Measurements from ENCODE around the gene COX20. TPM values are rescaled to one million over a fixed set of nuclear protein-coding genes. Genes with fewer than 3 reads are reported as not detected.

The COX20 gene
- total and polyA plus RNA-seq, 3 donors from 2014 or later, result 41.6 to 60.6 (median 52.3) TPM

DNA sequence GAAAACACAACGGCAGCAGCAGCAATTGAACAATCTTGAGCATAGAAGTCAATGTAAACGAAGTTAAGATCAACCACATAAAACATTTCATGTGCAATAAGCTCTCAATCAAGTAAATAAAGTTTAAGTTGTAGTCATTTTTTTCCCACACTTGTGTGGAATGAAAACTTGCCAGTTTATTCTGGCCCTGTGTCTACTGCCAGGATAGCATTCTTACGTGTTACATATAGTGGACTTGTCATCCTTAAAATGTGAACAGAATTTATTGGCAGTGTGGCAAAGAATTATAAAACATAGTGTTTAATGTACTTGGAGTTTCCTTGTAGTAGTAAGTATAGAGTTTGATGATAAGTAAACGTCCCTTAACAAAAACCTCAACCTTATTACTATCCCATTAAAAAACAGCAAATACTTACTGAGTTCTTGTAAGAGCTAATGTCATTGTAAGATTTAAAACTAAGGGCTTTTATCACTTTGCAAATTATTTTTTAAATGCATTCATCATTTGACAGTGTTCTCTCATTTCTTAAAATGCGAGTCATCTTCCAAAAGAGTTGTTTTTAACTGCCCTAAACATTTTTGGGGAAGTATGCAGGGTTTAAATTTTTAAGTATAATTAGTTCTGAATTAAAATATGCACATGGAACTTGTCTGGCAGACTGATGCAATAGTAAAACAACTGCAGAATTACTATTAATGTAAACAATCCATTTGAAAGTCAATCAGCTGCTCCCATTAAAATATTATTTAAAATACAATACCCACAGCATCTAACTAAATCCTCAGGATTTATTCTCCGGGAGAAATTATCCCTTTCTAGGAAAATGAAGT, 7.9 kb downstream of the COX20 start:
- no peaks in the 10 kb centered on the region for H3K9me3 ChIP-seq
- H3K4me3 ChIP-seq, result no peak overlapping the region
- H3K27me3 ChIP-seq, result no peaks in the 10 kb centered on the region
- TF ChIP-seq, protein P1, sequence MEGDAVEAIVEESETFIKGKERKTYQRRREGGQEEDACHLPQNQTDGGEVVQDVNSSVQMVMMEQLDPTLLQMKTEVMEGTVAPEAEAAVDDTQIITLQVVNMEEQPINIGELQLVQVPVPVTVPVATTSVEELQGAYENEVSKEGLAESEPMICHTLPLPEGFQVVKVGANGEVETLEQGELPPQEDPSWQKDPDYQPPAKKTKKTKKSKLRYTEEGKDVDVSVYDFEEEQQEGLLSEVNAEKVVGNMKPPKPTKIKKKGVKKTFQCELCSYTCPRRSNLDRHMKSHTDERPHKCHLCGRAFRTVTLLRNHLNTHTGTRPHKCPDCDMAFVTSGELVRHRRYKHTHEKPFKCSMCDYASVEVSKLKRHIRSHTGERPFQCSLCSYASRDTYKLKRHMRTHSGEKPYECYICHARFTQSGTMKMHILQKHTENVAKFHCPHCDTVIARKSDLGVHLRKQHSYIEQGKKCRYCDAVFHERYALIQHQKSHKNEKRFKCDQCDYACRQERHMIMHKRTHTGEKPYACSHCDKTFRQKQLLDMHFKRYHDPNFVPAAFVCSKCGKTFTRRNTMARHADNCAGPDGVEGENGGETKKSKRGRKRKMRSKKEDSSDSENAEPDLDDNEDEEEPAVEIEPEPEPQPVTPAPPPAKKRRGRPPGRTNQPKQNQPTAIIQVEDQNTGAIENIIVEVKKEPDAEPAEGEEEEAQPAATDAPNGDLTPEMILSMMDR (IDR thresholded peaks at IDR 0.05), result no peak
- H3K4me1 ChIP-seq, result no peaks in the 10 kb centered on the region
- WGBS, 2 donors, result 83 to 85% methylated on average over 6 of the region's 6 CpGs
- H3K36me3 ChIP-seq (ENCODE audit: low read depth, missing control alignments), result no peaks in the 10 kb centered on the region
- intact Hi-C loops (cut with DNase I; ENCODE audit: low total_unique reads), result no loop called here
- H3K27ac ChIP-seq, result no peak overlapping the region
- no peak for DNase-seq

DNA sequence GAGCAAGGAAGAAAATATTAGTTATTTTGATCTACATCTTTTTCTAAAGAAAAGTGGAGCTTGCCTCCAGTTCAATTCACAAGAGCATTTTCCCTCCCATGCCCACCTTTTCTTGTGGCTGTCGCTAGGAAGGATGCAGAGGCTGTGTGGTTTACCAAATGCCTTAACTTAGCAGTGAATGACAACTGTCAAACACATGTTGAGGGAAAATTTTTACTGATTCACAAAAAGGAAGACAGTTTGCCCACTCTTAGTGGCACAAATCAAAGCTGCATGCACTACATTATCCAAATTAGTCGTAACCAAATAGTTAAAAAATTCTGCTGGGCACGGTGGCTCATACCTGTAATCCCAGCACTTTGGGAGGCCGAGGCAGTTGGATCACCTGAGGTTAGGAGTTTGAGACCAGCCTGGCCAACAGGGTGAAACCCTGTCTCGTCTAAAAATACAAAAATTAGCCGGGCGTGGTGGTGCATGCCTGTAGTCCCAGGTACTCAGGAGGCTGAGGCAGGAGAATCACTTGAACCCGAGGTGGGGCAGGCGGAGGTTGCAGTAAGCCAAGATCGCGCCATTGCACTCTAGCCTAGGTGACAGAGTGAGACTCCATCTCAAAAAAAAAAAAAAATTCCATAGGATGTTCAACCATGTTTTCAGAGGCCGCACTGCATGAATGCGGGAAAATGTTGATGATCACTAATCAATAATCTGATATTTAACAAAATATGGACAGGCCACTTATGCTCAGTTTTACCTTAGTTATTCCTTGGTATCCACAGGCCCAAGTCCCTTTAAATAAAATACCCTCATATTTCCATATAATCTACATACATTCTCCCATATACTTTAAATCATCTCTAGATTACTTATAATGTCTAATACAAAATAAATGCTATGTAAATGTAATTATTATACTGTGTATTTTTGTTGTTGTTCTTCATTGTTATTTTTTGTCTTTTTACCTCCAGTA, 9.0 kb downstream of the COX20 start:
- Histone ChIP-seq H3K27ac (no peak overlapping the region), H3K36me3 (ENCODE audit: low read depth, missing control alignments) (no peaks in the 10 kb centered on the region)

DNA sequence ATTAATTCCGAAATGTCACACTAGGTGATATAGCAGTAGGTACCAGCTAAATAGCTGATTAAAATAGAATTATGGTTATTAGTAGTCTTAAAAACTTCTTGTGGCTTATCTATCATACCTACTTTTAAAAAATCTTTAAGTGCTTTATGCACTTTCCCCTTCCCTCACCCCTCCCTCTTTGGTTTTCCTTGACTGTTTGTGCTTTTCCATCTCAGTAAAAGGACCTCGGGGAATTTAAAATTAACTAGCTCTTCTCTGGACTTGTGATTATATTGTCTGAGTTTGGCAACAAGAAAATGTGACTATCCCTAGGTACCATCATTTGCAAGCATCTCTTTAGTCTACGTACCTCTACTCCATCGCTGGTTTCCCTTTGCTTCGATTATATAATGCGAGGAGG, 11.2 kb downstream of the COX20 start:
- WGBS, 2 donors, result 92 to 93% methylated on average over 6 of the region's 6 CpGs

More for the DNA sequence above, 9.0 kb downstream of the COX20 start:
- H3K9me3 ChIP-seq, result no peaks in the 10 kb centered on the region
- no peak overlapping the region for H3K4me3 ChIP-seq
- H3K4me1 ChIP-seq, result no peaks in the 10 kb centered on the region
- intact Hi-C loops (cut with DNase I; ENCODE audit: low total_unique reads), result no loop called here
- TF ChIP-seq POLR2A (IDR thresholded peaks at IDR 0.05), result no peak
- TF ChIP-seq, protein P1 (IDR thresholded peaks at IDR 0.05), result no peak
- 92 to 94% methylated on average over 13 of the region's 13 CpGs for WGBS, 2 donors
- H3K27me3 ChIP-seq, result no peaks in the 10 kb centered on the region
- DNase-seq, result no peak

DNA sequence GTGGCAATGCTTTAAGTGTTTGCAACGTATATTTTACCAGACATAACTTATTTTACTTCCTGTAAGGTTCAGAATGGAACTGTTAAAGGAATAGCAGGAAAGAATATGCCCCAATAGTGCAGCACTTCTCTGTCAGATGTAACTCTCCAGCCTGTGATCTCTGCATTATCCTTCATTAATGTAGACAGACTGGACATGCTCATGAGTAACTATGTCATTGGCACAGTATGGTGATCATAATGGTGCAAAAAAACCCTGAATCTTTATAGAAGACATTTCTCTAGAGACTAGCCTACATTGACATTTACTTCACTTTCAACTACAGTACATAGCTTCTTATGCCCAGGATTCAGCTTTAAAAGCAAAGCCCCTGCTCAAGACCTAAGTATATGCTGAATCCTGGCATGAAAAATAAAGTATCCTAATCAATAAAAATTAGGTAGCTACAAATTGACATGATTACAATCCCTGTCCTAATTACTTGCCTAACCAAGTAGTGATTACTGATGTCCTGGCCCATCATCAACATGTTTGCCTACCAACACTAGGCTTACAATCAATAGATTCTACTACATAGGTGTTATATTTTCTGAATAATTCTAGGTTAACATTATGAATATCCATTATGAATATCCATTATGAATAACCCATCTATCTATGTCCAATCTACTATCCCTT, 13.9 kb downstream of the COX20 start:
- TF ChIP-seq, protein P1 (IDR thresholded peaks at IDR 0.05), result no peak
- TF ChIP-seq POLR2A (IDR thresholded peaks at IDR 0.05), result no peak
- no peaks in the 10 kb centered on the region for H3K4me1 ChIP-seq
- no peaks in the 10 kb centered on the region for H3K27me3 ChIP-seq
- H3K27ac ChIP-seq, result no peak overlapping the region
- intact Hi-C loops (cut with DNase I; ENCODE audit: low total_unique reads), result no loop called here
- H3K9me3 ChIP-seq, result no peaks in the 10 kb centered on the region
- no peak overlapping the region for H3K4me3 ChIP-seq
- no peak for DNase-seq
- 55 to 75% methylated on average over 1 of the region's 1 CpG for WGBS, 2 donors
- H3K36me3 ChIP-seq (ENCODE audit: low read depth, missing control alignments), result no peaks in the 10 kb centered on the region

More for the DNA sequence above, 11.2 kb downstream of the COX20 start:
- Histone ChIP-seq H3K9me3 (no peaks in the 10 kb centered on the region), H3K4me1 (no peaks in the 10 kb centered on the region), H3K27ac (no peak overlapping the region), H3K27me3 (no peaks in the 10 kb centered on the region), H3K4me3 (no peak overlapping the region), H3K36me3 (ENCODE audit: low read depth, missing control alignments) (no peaks in the 10 kb centered on the region)
- TF ChIP-seq, protein P1 (IDR thresholded peaks at IDR 0.05), result no peak
- intact Hi-C loops (cut with DNase I; ENCODE audit: low total_unique reads), result no loop called here
- no peak for DNase-seq
